Kidney (tissue), 14 donors: ENCODE results near the gene TRIM7. TPM values are rescaled to one million over a fixed set of nuclear protein-coding genes. Genes with fewer than 3 reads are reported as not detected.
A peak's percentile ranks its signal among the peaks of the same experiment; 100 is the strongest.
"Not testable (repeated sequence)": the region's sequence is repeated elsewhere in the genome, so short reads cannot be mapped to it uniquely, and the experiment has no call there.

Source experiments
- DNase-seq, 5 donors: peaks; one replicate each; pipeline ENCODE4 v3.0.0-alpha.2; 2013 to 2020
- FAIRE-seq: peaks from 2 replicates; lab custom pipeline; 2012; peaks lifted over from hg19 to GRCh38; lab: Jason Lieb, UNC
- H3K27ac ChIP-seq, 2 donors: one replicate each; pipeline ENCODE4 v1.7.0; 2013; ENCODE audit warnings: low read depth in 2 of 2, low read length in 2 of 2, inconsistent platforms in 1 of 2
- H3K27me3 ChIP-seq: one replicate; pipeline ENCODE4 v1.7.1; 2013; ENCODE audit warnings: low read length, inconsistent platforms; ENCODE audit not compliant: control insufficient read depth, insufficient read depth
- H3K36me3 ChIP-seq, 3 donors: one replicate each; pipeline versions ENCODE4 v1.7.0 to v1.7.1; 2013; ENCODE audit warnings: low read length in 3 of 3, control low read depth in 1 of 3, inconsistent platforms in 1 of 3; ENCODE audit not compliant: insufficient read depth in 3 of 3, control insufficient read depth in 2 of 3
- H3K4me1 ChIP-seq, 3 donors: one replicate each; pipeline versions ENCODE4 v1.7.0 to v1.7.1; 2013; ENCODE audit warnings: low read length in 3 of 3, inconsistent platforms in 1 of 3, low read depth in 1 of 3; ENCODE audit not compliant: control insufficient read depth in 2 of 3, insufficient read depth in 2 of 3
- H3K4me3 ChIP-seq, 3 donors: one replicate each; pipeline versions ENCODE4 v1.7.0 to v1.8.1; 2013; ENCODE audit warnings: low read length in 3 of 3, control low read depth in 1 of 3, inconsistent platforms in 1 of 3
- H3K9ac ChIP-seq, 3 donors: one replicate each; pipeline versions ENCODE4 v1.7.0 to v1.7.1; 2013; ENCODE audit warnings: low read length in 3 of 3, control low read depth in 1 of 3, inconsistent platforms in 1 of 3
- H3K9me3 ChIP-seq, 3 donors: one replicate each; pipeline versions ENCODE4 v1.7.0 to v1.7.1; 2013; ENCODE audit warnings: low read length in 3 of 3, control low read depth in 1 of 3, inconsistent platforms in 1 of 3; ENCODE audit not compliant: control insufficient read depth in 2 of 3, insufficient read depth in 1 of 3
- CTCF ChIP-seq: IDR thresholded peaks from 3 replicates; pipeline ENCODE4 v1.5.1; 2012; ENCODE audit warnings: mild to moderate bottlenecking, moderate library complexity, borderline replicate concordance; ENCODE audit not compliant: insufficient read depth; ENCODE audit errors: extremely low read depth
- intact Hi-C: fragments of 100-400 bp; cut with DNase I; formaldehyde crosslinking; loops from one replicate; pipeline ENCODE4 v1.11.1; 2022
- polyA plus RNA-seq: library from polyadenylated mRNA; stranded (reverse); fragments of 350-450 nt; fragmentation: Illumina TruSeq; extraction: RNeasy Lipid Tissue Mini Kit (QIAGEN cat#74804); gene quantifications from one replicate; pipeline ENCODE4 v1.2.3, GENCODE V29; 2014; ENCODE audit warnings: low read depth, low replicate concordance; ENCODE audit not compliant: insufficient read depth
- total RNA-seq: library from RNA; stranded (reverse); fragmentation: NEBNext Ultra II Directional; extraction: Animal tissue kit (Norgen Biotek cat#: 25700); gene quantifications from one replicate; pipeline ENCODE4 v1.2.1, GENCODE V29; 2021
- donor health status: control.
- donor health status: control.
- donor health status: control.
- donor health status: control.
- donor health status: control.
- donor health status: DM: yes; HTN: yes; CAD: no.
- donor health status: Normal renal cell carcinoma (clear cell type).

Gene TRIM7
- total and polyA plus RNA-seq, 2 donors from 2014 or later = 5.7 to 6.3 TPM

DNA sequence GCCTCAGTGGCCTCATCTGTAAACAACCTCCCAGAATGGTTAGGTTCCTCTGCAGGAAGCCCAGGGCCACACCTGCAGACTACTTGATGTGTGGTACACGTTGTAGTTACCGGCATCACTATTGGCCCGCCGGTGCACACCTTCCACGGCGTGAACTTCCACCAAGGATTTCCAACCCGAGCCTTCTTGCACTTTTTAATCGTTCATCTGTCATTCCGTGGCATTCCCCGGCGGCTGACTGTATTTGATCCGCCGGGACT, 12.7 kb upstream of the TRIM7 start:
- FAIRE-seq = no peak
- peak overlapping the region in 1 of 2 donors; percentile 65 for H3K27ac ChIP-seq

GRCh38 chr5:181217111-181217802, 12.3 kb upstream of the TRIM7 start:
- intact Hi-C loops = no loop called here

More for the DNA sequence above, 12.7 kb upstream of the TRIM7 start:
- no peaks in the 10 kb centered on the region for H3K9me3 ChIP-seq
- peaks cover 0 to 12% (median 9%) of the 10 kb centered on the region in 3 donors for H3K4me1 ChIP-seq
- no peaks in the 10 kb centered on the region for H3K36me3 ChIP-seq
- H3K4me3 ChIP-seq = peak overlapping the region; percentile 40 to 84 (median 59)
- intact Hi-C loops = no loop called here
- H3K9ac ChIP-seq = peak overlapping the region in 2 of 3 donors; percentile 55 to 69
- DNase-seq = peak in 1 of 5 donors; percentile 55
- TF ChIP-seq CTCF = no peak
- H3K27me3 ChIP-seq = peaks cover 3% of the 10 kb centered on the region

DNA sequence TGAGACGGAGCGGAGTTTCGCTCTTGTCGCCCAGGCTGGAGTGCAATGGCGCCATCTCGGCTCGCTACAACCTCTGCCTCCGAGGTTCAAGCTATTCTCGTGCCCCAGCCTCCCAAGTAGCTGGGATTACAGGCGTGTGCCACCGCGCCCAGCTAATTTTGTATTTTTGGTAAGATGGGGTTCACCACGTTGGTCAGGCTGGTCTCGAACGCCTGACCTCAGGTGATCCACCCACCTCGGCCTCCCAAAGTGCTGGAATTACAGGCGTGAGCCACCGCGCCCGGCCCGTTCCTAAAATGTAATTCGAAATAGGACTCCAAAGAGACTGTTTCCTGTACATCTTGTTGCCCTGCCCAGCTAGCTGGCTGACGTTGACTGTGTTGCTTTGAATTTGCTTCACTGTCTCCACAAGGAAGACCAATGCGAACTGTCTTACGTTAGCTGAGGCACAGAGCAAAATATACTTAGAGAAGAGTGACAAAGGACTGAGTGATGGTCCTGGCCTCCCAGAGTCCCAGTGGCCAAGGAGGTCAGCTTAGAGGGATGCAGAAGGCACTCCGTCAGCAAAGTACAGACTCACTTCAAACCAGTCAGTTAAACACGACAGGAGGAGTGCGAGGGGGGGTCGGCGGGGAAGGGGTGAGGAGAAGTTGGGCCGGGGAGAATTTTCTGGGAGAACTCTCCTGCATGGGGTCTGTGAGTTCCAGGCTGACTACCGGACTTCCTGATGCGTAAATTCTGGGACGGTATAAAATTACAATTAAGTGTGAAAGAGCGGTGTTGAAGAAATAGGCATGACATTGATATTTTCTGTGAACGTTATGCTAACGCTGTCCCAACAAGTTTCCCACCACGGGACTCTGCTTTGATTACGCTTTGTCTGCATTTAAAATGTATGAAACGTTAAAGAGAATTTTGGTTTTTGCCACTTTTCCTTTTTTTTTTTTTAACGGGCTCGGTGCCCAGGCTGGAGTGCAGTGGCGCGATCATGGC, 11.3 kb upstream of the TRIM7 start:
- Histone ChIP-seq H3K9me3 (no peaks in the 10 kb centered on the region), H3K4me1 (peaks cover 0 to 9% (median 4%) of the 10 kb centered on the region in 3 donors), H3K36me3 (no peaks in the 10 kb centered on the region), H3K4me3 (peak overlapping the region; percentile 35 to 54 (median 36)), H3K27me3 (peaks cover 3% of the 10 kb centered on the region), H3K27ac (no peak overlapping the region), H3K9ac (no peak overlapping the region)
- no peak for DNase-seq
- intact Hi-C loops = no loop called here
- no peak for FAIRE-seq
- no peak for TF ChIP-seq CTCF

More at GRCh38 chr5:181217111-181217802, 12.3 kb upstream of the TRIM7 start:
- Histone ChIP-seq H3K27me3 (peaks cover 3% of the 10 kb centered on the region), H3K27ac (peak overlapping the region in 1 of 2 donors; percentile 65), H3K9me3 (no peaks in the 10 kb centered on the region), H3K36me3 (no peaks in the 10 kb centered on the region), H3K4me3 (peak overlapping the region; percentile 40 to 84 (median 59)), H3K4me1 (peaks cover 0 to 12% (median 9%) of the 10 kb centered on the region in 3 donors), H3K9ac (peak overlapping the region in 2 of 3 donors; percentile 55 to 69)
- peak in 4 of 5 donors; percentile 56 to 74 (median 61) for DNase-seq
- TF ChIP-seq CTCF = no peak
- FAIRE-seq = no peak

DNA sequence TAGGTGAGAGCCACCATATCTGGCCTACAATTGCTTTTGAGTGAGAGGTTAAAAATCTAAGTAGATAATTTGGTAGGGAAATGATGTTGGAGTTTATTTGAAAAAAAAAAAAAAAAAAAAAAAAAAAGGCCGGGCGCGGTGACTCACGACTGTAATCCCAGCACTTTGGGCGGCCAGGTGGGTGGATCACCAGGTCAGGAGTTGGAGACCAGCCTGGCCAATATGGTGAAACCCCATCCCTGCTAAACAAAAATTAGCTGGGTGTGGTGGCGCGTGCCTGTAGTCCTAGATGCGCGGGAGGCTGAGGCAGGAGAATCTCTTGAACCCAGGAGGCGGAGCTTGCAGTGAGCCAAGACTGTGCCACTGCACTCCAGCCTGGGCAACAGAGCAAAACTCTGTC, 9.3 kb upstream of the TRIM7 start:
- FAIRE-seq, H3K9me3 ChIP-seq, DNase-seq, intact Hi-C loops, H3K9ac ChIP-seq, H3K4me1 ChIP-seq, H3K36me3 ChIP-seq, H3K4me3 ChIP-seq, H3K27me3 ChIP-seq, H3K27ac ChIP-seq: not testable (repeated sequence)
